ENCODE data around the gene TMEM178A.
"Not testable (repeated sequence)": the region's sequence is repeated elsewhere in the genome, so short reads cannot be mapped to it uniquely, and the experiment has no call there.

The TMEM178A gene

DNA sequence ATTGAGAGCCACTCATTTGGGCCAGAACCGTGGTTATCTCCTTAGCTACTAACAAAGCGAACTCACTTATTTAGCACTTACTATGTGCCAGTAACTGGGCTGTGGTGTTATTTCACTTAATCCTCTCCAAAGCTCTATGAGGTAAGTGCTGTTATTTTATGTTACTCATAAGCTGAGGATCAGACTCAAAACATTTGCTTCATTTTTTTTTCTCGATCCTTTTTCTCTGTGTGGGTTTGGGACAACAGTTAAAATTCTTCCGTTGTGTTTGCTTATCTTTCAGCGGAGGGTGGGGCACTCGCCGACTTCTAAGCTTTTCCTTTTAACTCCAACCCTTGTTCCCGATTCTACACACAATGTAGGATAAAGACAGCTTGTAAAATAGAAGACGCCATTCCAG is 52.8 kb downstream of the TMEM178A start:
- no peak for DNase-seq

DNA sequence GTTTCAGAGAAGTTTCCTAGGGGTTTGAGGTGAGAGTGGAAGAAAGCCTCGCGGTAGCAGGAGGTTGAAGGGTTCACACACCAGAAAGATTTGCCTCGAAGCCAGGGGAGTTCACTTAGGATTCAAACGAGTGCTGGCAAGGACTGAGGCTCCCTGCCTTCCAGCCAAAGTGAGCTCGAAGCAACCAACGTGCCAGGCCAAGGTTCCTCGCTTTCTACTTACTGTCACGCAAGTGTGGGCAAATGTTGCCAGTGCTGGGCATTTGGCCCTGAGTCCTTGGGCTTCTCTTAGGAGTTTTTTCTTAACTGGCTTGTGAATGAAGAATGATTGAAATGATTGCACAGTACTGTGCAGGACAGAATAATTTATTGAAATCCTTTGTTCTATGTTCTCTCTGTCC is 53.6 kb downstream of the TMEM178A start:
- no peak for DNase-seq

DNA sequence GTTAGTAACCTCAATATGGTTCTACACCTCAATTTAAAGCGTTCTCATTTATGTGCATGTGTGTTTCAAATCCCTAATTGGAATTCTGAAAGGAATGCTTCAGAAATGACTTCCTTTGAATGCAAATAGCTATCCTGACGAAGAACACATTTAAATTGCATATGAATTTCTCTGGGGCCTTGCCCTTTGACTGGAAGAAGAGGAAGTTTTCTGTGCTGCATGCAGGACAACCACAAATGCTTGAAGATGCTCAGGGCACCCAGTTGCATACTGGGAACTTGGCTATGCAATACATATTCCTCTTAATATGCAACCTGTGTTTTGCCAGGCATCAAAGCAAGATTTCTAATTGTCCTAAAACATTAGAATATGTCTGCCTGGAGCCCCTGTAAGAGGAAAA is 55.3 kb downstream of the TMEM178A start:
- DNase-seq: no peak

DNA sequence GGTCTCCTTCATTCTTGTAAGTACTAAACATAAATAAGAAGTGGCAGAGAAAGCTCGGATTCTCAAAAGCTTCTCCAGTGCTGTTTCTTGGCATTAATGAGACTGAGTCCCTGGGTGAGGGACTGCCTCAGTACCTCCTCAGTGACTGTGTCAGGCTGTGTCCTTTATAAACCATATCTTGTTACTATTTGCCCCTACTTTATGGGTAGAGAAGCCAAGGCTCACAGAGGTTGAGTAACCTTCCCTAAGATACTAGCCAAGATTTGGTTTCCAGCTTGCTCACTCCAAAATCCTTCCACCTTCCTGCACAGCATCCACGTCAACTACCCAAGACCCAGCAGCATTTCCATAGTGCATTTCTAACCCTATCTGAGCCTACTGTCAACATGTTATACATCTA is 57.8 kb downstream of the TMEM178A start:
- no peak for DNase-seq

DNA sequence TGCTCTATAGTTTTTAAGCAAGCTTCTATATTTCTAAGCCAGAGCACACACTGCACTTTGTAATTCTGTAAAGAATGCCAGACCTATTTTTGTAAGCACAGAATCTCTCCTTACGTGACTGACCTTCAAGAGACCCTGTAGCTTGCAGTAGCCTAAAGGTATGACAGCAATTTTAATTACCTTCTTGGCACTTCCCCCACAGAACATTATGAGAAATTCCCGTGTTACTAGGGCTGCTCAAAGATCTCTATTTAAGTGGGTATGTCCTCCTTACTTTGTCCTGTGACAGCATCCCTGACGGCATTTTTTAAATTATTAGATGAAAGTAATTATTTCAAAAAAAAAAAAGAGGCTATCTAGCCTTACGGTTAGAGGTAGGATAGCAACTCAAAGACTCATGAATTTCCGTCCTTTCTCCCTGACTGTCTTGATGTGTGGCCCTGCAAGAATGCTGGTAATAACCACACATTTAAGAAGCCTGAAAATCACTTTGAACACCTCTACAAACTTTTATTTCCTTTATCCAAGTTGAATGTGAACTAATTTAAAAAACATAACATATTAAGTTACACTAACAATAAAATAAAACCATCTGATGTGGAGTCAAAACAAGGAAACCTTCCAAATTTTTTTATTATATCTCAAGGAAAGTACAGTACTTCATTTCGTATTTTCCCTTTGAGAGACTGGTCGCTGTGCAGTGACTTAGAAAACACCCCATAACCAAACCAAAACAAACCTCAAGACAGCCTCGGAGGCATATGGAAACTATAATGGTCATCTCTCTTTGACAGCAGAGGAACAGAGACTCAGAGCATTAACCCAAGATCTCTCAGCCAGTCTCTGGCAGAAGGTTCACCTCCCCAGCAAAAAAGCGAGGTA is 58.5 kb downstream of the TMEM178A start:
- DNase-seq: no peak

DNA sequence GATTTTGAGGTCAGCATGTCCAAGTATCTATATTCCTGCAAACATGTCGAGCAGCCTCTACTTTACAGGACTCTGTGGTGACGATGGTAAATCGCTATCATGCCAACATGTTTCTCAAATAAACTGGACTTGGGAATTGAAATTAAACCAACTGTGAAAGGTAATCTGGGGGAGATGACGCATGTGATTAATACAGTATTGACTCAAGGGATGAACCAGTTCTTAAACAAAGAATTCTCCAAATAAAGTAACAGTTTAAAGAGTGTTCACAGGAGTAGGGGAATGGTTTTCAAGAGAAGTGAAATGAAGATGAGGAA is 59.1 kb downstream of the TMEM178A start:
- no peak for DNase-seq

DNA sequence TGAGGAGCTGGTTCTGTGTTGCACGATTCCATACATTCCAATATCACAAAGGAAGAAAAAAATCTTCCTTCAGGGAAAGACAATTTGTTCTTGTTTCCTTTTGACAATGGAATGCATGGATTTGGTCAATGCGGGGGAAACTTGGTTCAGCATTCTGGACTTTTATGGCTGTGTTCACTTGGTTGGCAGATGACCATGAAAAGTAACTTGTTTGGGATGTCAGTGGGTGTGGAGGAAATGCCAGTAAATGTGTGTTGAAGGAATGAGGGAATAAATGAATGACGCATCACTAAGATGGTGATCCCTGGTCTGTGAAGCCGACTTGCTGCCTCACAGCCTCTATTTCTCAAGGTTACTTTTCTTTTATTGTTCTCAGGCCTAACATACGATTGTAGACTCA is 59.7 kb downstream of the TMEM178A start:
- no peak for DNase-seq

DNA sequence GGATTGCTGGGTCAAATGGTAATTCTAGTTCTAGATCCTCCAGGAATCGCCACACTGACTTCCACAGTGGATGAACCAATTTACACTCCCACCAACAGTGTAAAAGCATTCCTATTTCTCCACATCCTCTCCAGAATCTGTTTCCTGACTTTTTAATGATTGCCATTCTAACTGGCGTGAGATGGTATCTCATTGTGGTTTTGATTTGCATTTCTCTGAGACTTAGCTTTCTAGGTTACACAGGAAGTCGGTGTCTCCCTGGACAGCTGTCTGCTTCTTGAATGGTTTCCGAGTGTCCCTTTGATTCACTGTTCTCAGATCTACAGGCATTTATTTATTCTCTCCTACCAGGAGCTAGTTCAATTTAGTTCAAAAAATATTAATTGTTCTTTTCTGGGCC is 62.4 kb downstream of the TMEM178A start:
- not testable (repeated sequence) for DNase-seq

DNA sequence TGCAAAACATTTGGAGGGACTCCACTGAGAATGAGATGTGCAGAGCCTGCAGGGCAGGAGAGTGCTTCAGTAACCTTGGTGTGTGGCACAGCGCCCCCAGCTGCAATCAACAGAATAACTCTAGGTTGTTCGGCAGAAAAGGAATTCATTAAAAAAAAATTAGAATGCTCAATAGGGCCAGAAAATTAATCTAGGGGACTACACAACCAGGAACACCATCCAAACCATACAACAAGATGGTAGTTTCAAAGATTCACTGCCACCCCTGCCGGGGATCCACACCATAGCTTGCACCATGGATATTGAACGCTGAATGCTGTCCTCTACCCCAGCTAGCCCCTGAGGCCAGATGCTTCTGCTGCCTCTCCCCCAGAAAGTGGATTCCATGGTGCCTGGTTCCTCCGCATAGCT is 63.2 kb downstream of the TMEM178A start:
- peak; percentile 31 for DNase-seq

DNA sequence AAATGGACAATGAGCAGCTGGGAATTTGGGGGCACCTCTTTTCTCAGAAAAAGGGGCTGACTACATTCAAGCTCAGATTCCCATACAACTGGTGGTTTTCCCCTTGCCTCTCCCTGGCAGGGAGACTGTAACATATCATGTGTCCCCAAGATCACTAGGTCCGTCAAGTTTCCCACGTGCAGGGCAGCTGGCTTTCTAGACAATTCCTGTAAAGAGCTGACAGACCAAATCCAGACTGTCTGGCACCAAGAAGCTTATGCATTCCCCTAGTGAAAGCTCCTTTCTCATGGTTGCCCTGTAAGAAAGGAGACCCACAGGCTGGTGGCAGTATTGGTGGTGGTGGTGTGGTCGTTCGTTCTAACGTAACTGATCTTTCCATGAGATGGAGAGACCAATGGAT is 64.6 kb downstream of the TMEM178A start:
- no peak for DNase-seq

DNA sequence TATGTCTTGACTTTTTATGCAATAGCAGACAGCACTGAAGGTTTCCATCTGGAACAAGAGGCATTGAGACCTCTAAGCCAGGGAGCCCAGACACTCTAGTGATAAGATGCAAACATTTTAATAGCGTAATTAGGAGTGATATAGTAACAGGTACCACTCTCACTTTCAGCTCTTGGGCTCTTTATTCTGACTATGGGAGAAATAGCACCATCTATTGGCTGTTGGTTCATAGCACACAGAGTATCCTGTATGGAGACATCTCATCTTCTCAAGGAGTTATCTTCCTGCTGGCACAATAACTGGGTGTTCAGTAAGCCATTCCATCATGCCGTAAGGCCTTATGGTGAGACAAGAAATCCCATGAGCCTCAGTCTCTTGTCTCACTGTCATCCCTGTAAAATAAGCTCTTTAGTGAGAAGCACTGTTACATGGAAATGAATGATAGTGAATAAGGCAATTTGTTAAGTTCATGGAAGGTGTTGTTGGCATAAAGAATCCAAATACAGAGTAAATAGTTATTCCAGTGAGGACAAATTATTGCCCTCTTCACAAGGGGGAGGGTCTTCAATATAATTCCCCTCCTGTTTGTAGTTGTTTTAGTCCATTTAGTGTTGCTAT is 65.1 kb downstream of the TMEM178A start:
- DNase-seq: peak; percentile 26

DNA sequence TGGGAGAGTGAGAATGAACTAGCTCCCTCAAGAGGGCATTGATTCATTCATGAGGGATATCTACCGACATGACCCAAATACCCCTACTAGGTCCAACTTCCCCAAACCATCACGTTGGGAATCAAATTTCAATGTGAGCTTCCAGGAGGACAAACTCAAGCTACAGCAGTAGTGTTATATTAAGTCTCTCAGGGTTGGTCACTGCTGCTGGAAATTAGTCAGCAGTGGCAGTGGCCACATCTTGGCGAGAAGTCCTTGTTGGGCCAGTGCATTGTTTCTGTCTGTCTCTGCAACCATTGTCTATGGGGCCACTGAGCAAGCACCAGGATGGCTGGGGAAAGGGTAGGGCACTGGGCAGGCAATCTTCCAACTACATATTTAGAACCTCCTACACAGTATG is 65.8 kb downstream of the TMEM178A start:
- no peak for DNase-seq

DNA sequence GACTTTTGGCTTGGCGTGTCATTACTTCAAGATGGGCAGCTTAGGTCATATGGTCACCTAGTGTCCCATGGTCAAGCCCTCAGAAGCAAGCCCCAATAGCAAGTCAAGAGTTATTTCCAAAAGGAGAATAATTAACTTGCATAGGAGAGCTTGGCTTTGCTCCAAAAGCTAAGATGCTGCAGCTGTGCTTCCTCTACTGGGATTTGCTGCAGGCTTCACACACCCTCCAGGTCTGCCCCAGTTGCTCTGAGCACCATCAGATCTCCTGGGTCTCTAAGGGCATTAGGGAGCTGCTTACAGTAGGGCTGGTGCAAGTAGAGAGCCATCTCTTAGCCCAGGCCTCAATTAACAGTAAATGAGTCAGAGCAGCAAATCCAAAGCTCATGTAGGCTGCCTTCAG is 66.8 kb downstream of the TMEM178A start:
- DNase-seq: peak; percentile 43

DNA sequence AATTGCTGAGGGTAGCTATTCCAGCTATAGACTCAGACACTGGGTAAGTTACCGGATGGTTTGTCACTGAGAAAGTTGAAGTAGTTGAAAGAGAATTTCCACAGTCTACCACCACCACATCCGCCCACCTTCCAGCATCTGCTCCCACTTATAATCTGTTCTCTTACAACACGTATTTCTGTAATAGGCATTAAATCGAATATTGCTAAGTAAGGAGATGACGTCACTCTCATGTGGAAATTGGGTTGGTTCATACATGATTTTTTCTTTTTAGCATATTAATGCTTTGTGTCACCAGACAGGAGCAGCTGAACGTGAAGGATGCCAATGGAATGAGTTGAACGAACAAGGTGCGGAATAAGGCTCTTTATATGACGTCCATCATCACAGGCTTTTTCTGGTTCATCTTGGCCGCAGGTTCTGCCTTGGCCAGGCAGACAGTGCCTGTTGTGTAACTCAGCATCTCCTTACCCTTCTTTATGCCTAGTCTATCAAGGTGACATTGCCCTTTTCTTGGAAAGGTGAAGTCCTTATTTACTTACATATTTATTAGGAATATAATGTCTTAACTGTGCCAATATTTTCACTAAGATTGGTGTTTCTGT is 67.5 kb downstream of the TMEM178A start:
- DNase-seq: no peak

DNA sequence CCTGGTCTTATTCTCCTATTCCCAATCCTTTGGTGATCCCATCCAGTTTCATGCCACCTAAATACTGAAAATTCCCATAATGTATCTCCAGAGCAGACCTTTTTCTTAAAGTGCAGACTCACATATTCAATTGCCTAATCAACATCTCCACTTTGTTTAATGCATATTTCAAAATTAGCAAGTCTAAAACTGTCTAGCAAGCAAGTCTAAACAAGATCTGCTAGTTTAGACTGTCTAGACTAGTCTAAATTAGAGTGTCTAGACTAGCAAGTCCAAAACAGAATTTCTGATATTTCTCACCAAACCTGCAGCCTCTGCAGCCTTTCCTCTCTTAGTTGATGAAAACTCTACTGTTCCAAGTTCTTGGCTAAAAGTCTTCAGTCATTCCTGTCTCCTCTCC is 68.7 kb downstream of the TMEM178A start:
- DNase-seq: no peak

DNA sequence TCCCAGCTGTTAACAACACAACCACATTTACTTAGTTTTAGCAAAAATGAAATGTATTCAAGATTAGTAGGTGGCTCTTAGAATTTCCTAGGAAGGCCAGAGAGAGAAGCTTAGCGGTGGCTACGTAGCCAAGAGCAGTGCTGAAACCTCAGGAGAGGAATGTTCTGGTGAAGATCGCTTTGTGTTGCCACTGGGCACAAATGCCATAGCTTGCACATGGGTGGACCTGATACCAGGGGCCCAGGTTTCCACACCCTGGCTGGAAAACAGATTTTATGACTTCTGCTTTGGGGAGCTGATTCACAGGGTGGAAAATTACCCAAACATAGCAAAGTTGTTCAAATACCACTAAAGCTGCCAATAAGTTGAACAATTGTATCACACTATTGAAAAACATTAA is 69.9 kb downstream of the TMEM178A start:
- DNase-seq: no peak

DNA sequence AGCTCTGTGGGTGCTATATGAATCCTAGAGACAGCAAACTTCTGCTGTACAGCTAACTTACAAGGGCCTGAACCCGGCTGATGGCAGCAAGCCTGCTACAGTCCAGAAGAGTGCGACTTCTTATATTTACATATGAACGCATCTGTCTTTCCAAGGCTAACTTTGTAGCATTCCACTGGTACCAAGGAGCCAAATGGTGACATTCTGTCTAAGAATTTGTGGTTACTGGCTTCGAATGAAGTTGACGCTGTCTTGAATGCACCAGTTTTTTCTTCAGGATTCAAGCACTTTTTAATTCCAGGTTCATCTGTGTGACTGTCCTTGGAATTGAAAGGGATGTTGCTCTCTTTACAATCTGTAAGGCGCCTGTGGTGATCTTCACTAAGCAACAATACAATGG is 70.9 kb downstream of the TMEM178A start:
- DNase-seq: no peak

DNA sequence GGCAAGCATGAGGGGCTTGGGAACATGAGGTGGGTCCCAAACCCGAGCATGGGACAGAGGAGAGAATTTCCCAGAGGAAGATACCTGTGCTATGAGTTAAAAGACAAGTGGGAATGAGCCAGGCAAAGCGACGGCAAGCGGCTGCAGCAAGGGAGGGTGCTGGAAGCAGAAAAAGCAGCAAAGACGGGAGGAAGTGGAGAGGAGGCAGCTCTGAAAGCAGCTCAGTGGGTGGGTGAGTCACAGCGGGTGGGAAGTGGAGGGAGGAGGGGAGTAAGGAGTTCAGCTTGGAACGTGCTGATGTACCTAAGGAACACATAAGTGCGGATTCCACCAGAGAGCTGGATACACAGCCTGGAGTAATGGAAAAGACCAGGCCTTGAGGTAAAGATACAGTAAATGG is 71.9 kb downstream of the TMEM178A start:
- no peak for DNase-seq

DNA sequence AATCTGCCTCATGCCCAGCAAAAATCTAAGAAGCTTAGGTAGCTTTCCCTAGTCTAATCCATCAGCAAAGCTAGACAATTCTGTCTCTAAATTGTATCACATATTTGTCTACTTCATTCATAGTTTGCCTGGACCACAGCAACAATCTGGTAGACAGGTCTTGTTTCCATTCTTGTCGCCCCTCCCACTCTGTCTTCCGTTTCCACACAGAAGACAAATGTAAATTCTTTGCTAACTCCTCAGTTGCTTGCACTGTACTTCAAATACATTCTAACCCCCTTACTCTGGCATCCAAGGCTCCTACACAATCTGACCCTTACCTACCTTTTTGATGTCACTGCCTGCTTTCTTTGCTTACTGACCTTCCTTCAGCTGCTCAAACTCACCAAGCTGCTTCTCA is 73.2 kb downstream of the TMEM178A start:
- no peak for DNase-seq

DNA sequence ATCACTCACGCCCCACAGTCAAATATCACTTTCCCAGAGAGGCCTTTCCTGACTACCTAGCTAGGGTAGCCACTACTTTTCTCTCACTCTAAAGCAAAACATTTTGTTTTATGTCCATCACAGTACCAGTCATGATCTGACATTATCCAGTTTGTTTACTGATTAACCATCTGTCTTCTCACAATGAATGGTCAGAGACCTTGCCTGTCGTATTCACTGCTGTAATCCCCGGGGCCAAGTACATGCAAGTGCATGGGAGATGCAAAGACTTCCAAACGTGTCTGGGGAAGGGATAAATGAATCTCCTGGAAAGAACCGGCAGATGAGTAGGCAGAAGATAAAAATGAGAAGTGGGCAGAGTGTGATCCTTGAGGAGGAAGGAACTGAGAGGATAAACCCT is 73.7 kb downstream of the TMEM178A start:
- DNase-seq: no peak

DNA sequence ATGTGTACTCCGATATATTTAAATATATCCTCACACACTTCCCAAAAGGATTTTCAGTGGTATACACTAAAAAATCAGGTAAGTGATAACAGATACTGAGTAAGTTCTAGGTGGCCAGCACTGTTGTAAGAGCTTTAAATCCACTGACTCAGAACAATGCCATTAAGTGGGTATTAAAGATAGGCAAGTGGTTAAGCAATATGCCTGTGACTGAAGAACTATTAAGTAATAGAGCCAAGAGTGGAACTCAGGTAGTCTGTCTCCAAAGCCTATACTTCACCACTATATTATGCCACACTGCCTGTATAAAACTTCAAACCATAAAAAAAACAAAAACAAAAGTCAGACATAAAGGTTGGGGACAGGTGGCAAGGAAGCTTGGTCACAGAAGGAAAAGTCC is 76.2 kb downstream of the TMEM178A start:
- DNase-seq: no peak

DNA sequence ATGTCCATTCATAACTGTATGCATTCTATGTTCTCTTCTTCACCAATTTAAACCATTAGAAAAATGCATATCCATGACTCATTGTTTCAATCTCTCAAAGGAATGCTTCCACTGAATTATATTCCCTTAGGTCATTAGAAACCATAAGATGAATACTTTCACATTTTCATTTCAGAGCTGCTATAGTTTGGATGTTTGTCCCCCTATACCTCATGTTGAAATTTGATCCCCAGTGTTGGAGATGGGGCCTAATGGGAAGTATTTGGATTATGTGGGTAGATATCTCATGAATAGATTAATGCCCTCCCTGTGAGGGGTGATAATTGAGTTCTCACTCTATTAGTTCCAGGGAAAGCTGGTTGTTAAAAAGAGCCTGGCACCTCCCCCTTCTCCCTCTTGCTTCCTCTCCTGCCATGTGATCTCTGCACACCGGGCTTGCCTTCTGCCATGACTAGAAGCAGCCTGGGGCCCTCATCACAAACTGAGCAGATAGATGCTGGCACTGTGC is 77.6 kb downstream of the TMEM178A start:
- DNase-seq: peak; percentile 18

DNA sequence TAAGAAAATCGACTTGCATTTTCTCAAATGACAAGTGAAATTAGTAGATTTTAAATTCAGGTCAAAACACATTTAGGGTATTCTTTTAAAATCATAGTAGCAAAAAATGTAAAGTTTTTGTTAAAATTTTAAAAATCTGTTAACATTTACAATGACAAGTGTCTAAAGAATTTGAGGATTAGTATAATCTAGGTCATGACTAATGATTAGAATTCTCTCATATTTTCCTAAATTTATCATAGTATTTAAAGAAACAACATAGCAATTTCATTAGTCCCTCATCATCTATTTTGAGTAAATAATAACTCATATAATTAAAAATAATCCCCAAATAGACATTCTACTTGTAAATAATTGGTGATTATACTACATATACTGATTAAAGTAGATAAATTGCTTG is 89.7 kb downstream of the TMEM178A start:
- no peak for DNase-seq

DNA sequence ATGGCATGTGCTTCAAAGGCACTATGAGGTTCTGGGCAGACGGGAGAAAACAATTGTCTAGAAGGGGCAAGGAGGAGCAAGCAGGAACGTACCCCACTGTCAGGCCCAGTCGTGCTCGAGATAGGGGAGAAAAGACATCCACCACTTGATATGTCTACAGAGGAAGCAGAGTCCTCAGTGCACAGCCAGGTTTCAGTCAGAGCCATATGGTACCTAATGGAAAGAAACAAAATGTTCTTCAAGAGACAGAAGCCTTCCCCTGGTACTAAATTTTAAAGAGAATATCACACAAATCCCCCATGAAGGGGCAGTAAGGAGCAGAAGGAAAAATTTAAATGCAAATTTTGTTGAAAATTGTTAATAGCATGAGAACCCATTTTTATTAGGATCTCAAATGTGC is 91.4 kb downstream of the TMEM178A start:
- DNase-seq: no peak
